ENCODE measurements around the gene WASL. TPM values are rescaled to one million over a fixed set of nuclear protein-coding genes. Genes with fewer than 3 reads are reported as not detected.

Gene WASL
- total RNA-seq, 1 experiment from 2014 or later: 10.7 TPM

DNA sequence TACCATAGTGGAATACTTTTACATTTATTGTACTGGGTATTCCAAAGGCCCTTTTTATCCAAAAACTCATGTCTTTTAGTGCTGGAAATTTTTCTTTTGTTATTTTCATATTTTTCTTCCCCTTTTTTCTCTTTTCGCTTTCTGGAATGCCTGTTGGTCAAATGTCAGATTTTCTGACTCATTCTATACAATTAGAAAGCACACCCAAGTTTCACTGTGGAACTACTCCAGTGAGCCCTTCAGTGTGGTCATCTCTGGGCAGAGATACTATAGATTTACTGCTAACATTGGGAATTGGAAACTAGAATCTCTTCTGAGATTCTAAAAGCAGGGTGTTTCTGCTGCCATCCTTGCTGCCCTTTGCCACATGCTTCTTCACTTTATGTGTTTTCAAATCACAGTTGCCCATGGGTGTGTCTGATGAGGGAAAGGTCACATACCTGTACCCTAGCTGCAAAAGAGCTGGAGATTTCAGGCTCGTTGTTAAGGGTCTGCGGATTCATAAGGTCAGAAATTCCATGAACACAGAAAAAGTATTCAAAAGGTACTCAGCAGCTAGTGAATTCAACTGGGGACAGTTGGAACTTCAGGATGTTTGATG, 5.6 kb upstream of the WASL start:
- no peaks in the 10 kb centered on the region for H3K36me3 ChIP-seq
- no peaks in the 10 kb centered on the region for H3K9me3 ChIP-seq (replicated peaks)
- H3K27ac ChIP-seq: no peak overlapping the region
- DNase-seq (ENCODE audit: low read depth in 1 of 2, low spot score in 2 of 2): no peak
- 0 out of 2 replicates have a peak, but pooled peaks cover 3% of the 10 kb centered on the region for H3K27me3 ChIP-seq (replicated peaks)
- H3K4me3 ChIP-seq: no peak overlapping the region
- peaks cover 3% of the 10 kb centered on the region; the same call in 1 of the 2 replicates for H3K4me1 ChIP-seq (replicated peaks)

- H3K36me3 ChIP-seq: peaks cover 11% of the 10 kb centered on the region
- no peak for DNase-seq (ENCODE audit: low read depth in 1 of 2, low spot score in 2 of 2)
- H3K27me3 ChIP-seq (replicated peaks): no peaks in the 10 kb centered on the region
These were observed 3.7 kb upstream of the WASL start for GRCh38 chr7:123752534-123752933.

DNA sequence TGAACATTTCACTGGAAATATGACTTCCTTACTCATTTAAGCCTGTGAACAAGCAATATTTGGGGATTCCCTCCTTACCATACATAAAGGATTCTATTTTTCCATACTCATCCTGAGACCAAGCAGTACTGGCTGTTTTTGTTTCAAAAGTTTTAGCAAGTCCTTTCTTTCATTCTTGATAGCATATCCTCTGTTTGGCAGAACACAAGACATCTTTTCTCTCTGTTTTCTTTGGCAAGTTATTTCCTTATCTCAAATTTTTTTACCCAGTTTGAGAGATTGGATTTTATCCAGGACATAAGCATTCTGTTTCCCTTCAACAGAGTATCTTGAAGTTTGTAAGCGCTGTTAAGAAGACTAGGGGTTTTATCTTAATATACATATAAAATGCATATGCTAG, 3.0 kb upstream of the WASL start:
- no peak for DNase-seq (ENCODE audit: low read depth in 1 of 2, low spot score in 2 of 2)

More at GRCh38 chr7:123752534-123752933, 3.7 kb upstream of the WASL start:
- Histone ChIP-seq H3K27ac (no peak overlapping the region), H3K9me3 (replicated peaks) (no peaks in the 10 kb centered on the region), H3K4me1 (replicated peaks) (peaks cover 3% of the 10 kb centered on the region; the same call in 1 of the 2 replicates), H3K4me3 (no peak overlapping the region)

GRCh38 chr7:123750389-123751230, 1.8 kb upstream of the WASL start:
- Histone ChIP-seq H3K27me3 (replicated peaks) (no peaks in the 10 kb centered on the region), H3K4me3 (no peak overlapping the region), H3K4me1 (replicated peaks) (peaks cover 20% of the 10 kb centered on the region; the same call in 1 of the 2 replicates), H3K36me3 (peaks cover 11% of the 10 kb centered on the region), H3K27ac (no peak overlapping the region), H3K9me3 (replicated peaks) (no peaks in the 10 kb centered on the region)
- no peak for DNase-seq (ENCODE audit: low read depth in 1 of 2, low spot score in 2 of 2)

More for the DNA sequence above, 3.0 kb upstream of the WASL start:
- Histone ChIP-seq H3K36me3 (peaks cover 11% of the 10 kb centered on the region), H3K27ac (no peak overlapping the region), H3K9me3 (replicated peaks) (no peaks in the 10 kb centered on the region), H3K27me3 (replicated peaks) (no peaks in the 10 kb centered on the region), H3K4me1 (replicated peaks) (peaks cover 9% of the 10 kb centered on the region; the same call in 1 of the 2 replicates), H3K4me3 (no peak overlapping the region)

DNA sequence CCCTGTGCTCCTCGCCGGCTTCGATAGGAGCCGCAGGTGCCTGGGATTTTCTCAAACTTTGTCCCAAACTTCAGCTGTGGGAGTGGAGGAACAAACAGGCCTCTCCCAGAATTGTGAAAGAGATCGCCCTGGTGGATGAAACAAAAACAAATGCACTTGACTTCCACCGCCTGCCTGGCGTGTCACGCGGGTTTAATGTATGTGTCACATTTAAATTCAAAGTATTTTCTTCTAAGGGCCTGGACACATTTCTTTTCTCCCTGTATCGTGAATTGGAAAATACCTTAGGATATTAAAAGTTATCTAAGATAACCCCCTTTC, 694 bp upstream of the WASL start:
- Histone ChIP-seq H3K4me1 (replicated peaks) (peaks cover 20% of the 10 kb centered on the region; the same call in 1 of the 2 replicates), H3K36me3 (peaks cover 11% of the 10 kb centered on the region), H3K27me3 (replicated peaks) (no peaks in the 10 kb centered on the region), H3K27ac (peak overlapping the region; percentile 89), H3K4me3 (peak overlapping the region; percentile 95), H3K9me3 (replicated peaks) (no peaks in the 10 kb centered on the region)
- DNase-seq (ENCODE audit: low read depth in 1 of 2, low spot score in 2 of 2): no peak

DNA sequence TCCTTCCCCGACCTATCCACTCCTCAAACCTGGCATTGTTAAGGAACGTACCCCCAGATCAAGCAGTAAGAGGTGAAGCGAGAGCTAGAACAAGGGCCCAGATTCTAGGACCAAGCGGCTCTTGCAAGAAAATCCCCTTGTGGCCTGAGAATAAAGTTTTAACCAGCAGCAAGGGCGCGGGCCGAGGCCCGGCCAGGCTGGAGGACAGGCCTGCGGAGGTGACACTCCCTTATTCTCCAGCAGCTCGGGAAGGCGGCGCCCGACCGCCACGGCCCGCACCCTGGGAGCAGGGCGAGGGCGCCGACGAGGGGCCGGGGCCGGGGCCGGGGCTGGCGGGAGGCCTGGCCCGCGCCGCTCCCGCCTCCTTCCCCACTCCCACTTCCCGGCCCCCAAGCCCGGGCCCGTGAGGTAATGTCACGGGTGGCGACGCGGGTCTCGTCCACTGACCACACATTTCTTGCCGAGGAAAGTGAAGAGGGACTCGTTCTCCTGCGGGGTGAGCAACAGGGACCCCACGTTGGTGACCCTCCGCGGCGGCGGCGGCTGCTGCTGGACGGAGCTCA, 551 bp downstream of the WASL start:
- Histone ChIP-seq H3K4me1 (replicated peaks) (peaks cover 20% of the 10 kb centered on the region; the same call in 1 of the 2 replicates), H3K27ac (peak overlapping the region; percentile 89), H3K36me3 (peaks cover 11% of the 10 kb centered on the region), H3K27me3 (replicated peaks) (no peaks in the 10 kb centered on the region), H3K4me3 (peak overlapping the region; percentile 95), H3K9me3 (replicated peaks) (no peaks in the 10 kb centered on the region)
- peak in 1 of 2 experiments; percentile 48 for DNase-seq (ENCODE audit: low read depth in 1 of 2, low spot score in 2 of 2)

GRCh38 chr7:123747620-123748141, 1.1 kb downstream of the WASL start:
- peak overlapping the region; percentile 95 for H3K4me3 ChIP-seq
- H3K27me3 ChIP-seq (replicated peaks): no peaks in the 10 kb centered on the region
- H3K27ac ChIP-seq: peak overlapping the region; percentile 89
- H3K36me3 ChIP-seq: peaks cover 11% of the 10 kb centered on the region
- peak; percentile 51 to 66 for DNase-seq (ENCODE audit: low read depth in 1 of 2, low spot score in 2 of 2)
- H3K9me3 ChIP-seq (replicated peaks): no peaks in the 10 kb centered on the region
- H3K4me1 ChIP-seq (replicated peaks): peaks cover 20% of the 10 kb centered on the region; the same call in 1 of the 2 replicates

- Histone ChIP-seq H3K27me3 (replicated peaks) (no peaks in the 10 kb centered on the region), H3K27ac (no peak overlapping the region), H3K4me3 (peak overlapping the region; percentile 95), H3K9me3 (replicated peaks) (no peaks in the 10 kb centered on the region), H3K4me1 (replicated peaks) (peaks cover 20% of the 10 kb centered on the region; the same call in 1 of the 2 replicates), H3K36me3 (peaks cover 11% of the 10 kb centered on the region)
- DNase-seq (ENCODE audit: low read depth in 1 of 2, low spot score in 2 of 2): no peak
These were observed 1.8 kb downstream of the WASL start for GRCh38 chr7:123746931-123747488.

DNA sequence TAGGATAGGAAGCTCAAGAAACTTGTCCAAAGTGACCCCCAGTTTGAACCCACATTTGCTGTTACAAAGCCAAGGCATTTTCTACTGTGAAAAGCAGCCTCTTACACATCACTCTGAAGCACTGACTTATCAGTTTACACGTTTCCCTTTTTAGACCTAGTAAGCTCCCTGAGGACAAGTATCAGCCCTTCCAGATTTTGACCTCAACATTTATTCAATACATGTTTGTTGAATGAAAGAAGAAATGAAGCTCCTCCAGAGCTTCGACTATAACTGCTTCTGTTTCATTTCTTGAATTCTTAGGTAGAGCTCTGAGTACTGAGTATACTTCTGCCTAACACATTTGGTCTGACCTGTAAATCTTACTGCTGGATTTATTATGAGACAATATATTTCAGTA, 2.7 kb downstream of the WASL start:
- H3K9me3 ChIP-seq (replicated peaks): no peaks in the 10 kb centered on the region
- no peaks in the 10 kb centered on the region for H3K27me3 ChIP-seq (replicated peaks)
- H3K27ac ChIP-seq: no peak overlapping the region
- DNase-seq (ENCODE audit: low read depth in 1 of 2, low spot score in 2 of 2): no peak
- H3K4me3 ChIP-seq: no peak overlapping the region
- H3K4me1 ChIP-seq (replicated peaks): peaks cover 20% of the 10 kb centered on the region; the same call in 1 of the 2 replicates
- peaks cover 11% of the 10 kb centered on the region for H3K36me3 ChIP-seq

GRCh38 chr7:123745437-123745836, 3.4 kb downstream of the WASL start:
- Histone ChIP-seq H3K27ac (no peak overlapping the region), H3K4me3 (no peak overlapping the region)

GRCh38 chr7:123744416-123744815, 4.4 kb downstream of the WASL start:
- H3K9me3 ChIP-seq (replicated peaks): no peaks in the 10 kb centered on the region
- H3K4me1 ChIP-seq (replicated peaks): peaks cover 17% of the 10 kb centered on the region; the same call in 1 of the 2 replicates
- DNase-seq (ENCODE audit: low read depth in 1 of 2, low spot score in 2 of 2): no peak
- no peak overlapping the region for H3K27ac ChIP-seq
- no peak overlapping the region for H3K4me3 ChIP-seq
- H3K36me3 ChIP-seq: peaks cover 11% of the 10 kb centered on the region
- H3K27me3 ChIP-seq (replicated peaks): no peaks in the 10 kb centered on the region

More at GRCh38 chr7:123745437-123745836, 3.4 kb downstream of the WASL start:
- Histone ChIP-seq H3K27me3 (replicated peaks) (no peaks in the 10 kb centered on the region), H3K4me1 (replicated peaks) (peaks cover 20% of the 10 kb centered on the region; the same call in 1 of the 2 replicates), H3K36me3 (peaks cover 11% of the 10 kb centered on the region), H3K9me3 (replicated peaks) (no peaks in the 10 kb centered on the region)
- no peak for DNase-seq (ENCODE audit: low read depth in 1 of 2, low spot score in 2 of 2)

- no peaks in the 10 kb centered on the region for H3K36me3 ChIP-seq
- no peaks in the 10 kb centered on the region for H3K27me3 ChIP-seq (replicated peaks)
- DNase-seq (ENCODE audit: low read depth in 1 of 2, low spot score in 2 of 2): no peak
- peaks cover 12% of the 10 kb centered on the region; the same call in 1 of the 2 replicates for H3K4me1 ChIP-seq (replicated peaks)
- H3K9me3 ChIP-seq (replicated peaks): no peaks in the 10 kb centered on the region
- H3K4me3 ChIP-seq: no peak overlapping the region
- H3K27ac ChIP-seq: no peak overlapping the region
These were observed 6.9 kb downstream of the WASL start for GRCh38 chr7:123741940-123742339.

GRCh38 chr7:123738808-123739207, 10.0 kb downstream of the WASL start:
- H3K4me3 ChIP-seq: no peak overlapping the region
- H3K36me3 ChIP-seq: no peaks in the 10 kb centered on the region
- no peaks in the 10 kb centered on the region for H3K4me1 ChIP-seq (replicated peaks)
- DNase-seq (ENCODE audit: low read depth in 1 of 2, low spot score in 2 of 2): no peak
- no peak overlapping the region for H3K27ac ChIP-seq
- no peaks in the 10 kb centered on the region for H3K9me3 ChIP-seq (replicated peaks)
- no peaks in the 10 kb centered on the region for H3K27me3 ChIP-seq (replicated peaks)
